ENCODE measurements around the gene ADAM19.

- TF ChIP-seq POLR2A (IDR thresholded peaks at IDR 0.05; ENCODE audit: low read depth, low read length) (no peak), TAF1 (IDR thresholded peaks at IDR 0.05; ENCODE audit: borderline replicate concordance, low read depth, low read length) (no peak)
Observed at GRCh38 chr5:157484768-157485167, 90.8 kb downstream of the ADAM19 start.

All from GM12892 (cell line).